GM12872 (cell line): ENCODE measurements around the gene MNT.

ENCODE experiments used
- TF ChIP-seq, protein P1 (sequence below): IDR thresholded peaks from 3 replicates; pipeline ENCODE4 v1.5.1; 2011; ENCODE audit warnings: low read depth, mild to moderate bottlenecking, low read length, moderate library complexity; ENCODE audit not compliant: insufficient read depth

Gene MNT

DNA sequence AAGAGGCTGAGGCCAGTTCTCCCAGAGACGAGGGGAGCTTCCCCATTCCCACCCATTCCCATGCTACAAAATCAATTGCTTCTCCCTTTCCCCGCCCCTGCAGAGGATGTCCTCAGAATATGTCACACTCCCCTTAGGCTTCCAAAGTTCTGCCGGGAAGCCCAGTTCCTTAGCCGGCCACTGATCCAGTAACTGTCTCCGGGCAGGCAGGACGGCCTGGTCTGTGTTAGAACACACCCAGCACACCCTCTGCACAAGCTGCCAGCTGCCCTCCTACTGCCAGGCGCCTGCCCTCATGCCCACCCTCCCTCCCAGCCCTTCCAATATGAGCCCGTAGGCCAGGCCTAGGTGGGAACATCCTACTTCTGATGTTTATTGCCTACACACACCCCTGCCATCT is 32.5 kb downstream of the MNT start:
- TF ChIP-seq, protein P1, sequence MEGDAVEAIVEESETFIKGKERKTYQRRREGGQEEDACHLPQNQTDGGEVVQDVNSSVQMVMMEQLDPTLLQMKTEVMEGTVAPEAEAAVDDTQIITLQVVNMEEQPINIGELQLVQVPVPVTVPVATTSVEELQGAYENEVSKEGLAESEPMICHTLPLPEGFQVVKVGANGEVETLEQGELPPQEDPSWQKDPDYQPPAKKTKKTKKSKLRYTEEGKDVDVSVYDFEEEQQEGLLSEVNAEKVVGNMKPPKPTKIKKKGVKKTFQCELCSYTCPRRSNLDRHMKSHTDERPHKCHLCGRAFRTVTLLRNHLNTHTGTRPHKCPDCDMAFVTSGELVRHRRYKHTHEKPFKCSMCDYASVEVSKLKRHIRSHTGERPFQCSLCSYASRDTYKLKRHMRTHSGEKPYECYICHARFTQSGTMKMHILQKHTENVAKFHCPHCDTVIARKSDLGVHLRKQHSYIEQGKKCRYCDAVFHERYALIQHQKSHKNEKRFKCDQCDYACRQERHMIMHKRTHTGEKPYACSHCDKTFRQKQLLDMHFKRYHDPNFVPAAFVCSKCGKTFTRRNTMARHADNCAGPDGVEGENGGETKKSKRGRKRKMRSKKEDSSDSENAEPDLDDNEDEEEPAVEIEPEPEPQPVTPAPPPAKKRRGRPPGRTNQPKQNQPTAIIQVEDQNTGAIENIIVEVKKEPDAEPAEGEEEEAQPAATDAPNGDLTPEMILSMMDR, result no peak

DNA sequence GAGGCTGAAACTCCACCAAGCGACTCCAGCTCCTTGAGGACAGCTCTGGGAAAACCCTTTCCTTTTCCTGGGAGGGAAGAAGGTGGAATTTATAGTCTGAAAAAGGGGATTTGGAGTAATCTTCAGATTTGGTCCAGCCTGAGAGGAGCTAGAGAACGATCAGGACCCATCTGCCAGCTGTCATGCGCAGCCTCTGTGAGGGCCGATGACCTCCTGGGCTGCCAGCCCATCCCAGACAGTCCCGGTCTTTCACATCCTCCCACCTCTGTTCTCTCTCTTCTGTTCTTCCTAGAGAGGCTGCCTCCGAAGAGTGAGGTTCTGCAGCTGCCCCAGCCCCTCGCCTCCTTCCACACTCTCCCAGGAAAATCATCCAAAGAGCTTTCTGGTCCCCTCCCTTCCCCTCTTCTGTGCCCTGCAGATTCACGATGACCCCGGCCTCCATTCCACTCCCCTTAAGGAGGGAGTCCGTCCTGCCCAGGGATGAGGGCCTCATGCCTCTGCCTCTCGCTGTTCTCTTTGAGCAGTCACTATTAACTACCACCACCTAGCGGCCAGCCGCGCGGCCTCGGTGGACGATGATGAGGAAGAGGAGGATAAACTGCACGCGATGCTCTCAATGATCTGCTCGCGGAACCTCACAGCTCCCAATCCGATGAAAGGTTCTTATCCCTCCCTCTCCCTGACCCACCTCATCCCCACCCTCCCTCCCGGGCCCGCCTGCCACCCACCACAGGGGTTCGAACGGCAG is 33.9 kb downstream of the MNT start:
- TF ChIP-seq, protein P1, result no peak

DNA sequence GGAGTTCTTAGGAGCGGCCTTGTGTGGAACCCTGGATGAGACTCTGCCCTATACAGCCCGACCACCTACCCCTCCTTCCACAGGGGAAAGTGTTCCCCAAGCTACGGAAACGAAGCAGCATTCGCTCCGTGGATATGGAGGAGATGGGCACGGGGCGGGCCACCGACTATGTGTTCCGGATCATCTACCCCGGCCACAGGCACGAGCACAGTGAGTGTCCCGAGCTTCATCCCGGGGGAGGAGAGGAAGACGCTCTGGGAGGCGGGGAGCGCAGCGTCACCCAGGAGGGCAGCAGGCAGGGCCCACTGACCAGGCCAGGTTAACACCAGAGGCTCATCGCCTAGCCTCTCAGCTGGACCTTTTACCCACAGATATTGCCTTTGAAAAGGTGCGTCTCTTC is 35.7 kb downstream of the MNT start:
- TF ChIP-seq, protein P1, result no peak

DNA sequence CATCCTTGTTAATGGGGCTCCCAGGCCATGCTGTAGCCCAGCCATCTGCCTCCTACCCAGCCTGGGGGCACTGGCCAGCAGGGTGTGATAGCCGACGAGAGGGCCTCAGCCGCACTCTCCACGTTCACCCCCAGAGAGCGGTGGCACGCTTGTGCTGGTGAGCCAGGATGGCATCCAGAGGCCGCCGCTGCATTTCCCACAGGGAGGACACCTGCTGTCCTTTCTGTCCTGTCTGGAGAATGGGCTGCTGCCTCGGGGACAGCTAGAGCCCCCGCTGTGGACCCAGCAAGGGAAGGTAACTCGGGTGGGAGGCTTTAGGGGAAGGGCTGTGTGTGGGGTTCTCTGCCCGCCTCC is 36.1 kb downstream of the MNT start:
- TF ChIP-seq, protein P1, result no peak

DNA sequence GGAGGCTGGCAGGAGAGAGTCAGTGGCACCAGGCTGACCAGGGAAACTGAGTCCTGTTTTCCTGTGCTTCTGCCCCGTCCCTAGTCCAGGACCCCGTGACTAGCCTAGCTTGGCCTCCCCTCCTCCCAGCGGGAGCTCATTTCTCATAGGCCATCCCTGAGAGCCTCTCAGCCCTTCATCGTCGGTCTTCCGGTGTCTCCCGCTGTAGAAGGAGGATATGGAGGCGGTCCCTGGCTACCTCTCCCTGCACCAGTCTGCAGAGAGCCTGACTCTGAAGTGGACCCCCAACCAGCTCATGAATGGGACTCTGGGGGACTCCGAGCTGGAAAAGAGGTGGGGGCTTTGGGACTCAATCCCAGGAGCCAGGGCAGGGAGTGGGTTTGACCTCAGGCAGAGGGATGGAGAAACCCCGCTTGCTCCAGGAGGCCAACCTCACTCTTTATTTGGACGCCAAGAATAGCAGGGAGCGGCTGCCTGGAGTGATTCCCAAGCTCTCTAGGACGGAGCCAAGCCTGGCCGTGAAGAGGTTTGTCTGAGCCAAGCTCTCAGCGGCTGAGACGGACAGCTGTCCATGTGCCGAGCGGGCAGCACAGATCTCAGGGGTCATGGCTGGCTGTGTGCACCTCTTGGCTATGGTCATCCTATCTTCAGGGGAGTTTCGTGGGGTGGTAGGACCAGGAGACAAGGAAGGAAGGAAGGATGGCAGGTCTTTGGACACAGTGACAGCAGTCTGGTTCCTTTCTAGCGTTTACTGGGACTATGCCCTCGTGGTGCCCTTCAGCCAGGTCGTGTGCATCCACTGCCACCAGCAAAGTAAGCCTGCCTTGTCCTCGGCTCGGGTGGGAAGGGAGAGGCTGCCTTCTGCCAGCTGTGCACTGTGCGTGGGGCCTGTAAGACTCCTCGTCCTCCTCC is 36.8 kb downstream of the MNT start:
- TF ChIP-seq, protein P1, result no peak

DNA sequence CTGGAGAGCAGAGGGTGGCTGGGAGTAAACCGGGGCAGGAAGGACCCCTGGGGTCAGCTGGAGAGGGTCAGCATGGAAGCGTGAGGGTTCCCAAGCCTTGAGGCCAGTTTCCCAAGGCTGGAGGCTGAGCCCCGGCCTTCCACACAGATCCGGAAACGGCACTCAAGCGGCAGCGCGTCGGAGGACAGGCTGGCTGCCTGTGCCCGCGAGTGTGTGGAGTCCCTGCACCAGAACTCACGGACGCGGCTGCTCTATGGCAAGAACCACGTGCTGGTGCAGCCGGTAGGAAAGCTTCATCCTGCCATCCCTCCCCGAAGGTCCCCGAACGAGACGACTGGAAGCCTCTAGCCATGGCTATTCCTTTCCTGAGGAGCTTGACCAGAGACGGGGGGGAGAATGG is 37.5 kb downstream of the MNT start:
- TF ChIP-seq, protein P1, result no peak

DNA sequence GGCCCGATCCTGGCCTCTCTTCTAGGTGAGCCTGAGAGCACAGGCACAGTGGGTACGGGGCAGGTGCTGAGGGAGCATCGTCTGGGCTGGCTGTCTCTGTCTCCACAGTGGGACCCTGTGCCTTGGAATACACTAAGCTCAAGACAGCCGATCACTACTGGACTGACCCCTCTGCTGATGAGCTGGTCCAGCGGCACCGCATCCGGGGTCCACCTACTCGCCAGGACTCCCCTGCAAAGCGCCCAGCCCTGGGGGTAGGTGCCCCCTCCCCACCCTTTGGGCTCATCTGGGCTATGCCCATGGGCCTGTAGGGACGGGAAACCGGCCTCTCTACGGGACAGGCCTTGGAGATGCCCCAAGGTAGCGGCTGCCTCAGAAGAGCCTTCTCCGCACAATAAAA is 38.0 kb downstream of the MNT start:
- TF ChIP-seq, protein P1, result no peak
